Activated CD4-positive, alpha-beta memory T cell treated with anti-CD3 and anti-CD28 coated beads, Interleukin-2, amount 10 ng/mL, durations not matched to agents 7 days and 5 days (primary cell): Measurements from ENCODE around the gene SH3GL2. TPM values are rescaled to one million over a fixed set of nuclear protein-coding genes. Genes with fewer than 3 reads are reported as not detected.

Source experiments
- CTCF ChIA-PET: fragments of 350-600 bp; sonication (Branson Sonifier 250); formaldehyde crosslinking; loops from one replicate; lab custom pipeline; 2021; ENCODE audit warnings: antibody characterized with exemption, inconsistent platforms; lab: Charles Lee
- POLR2A ChIA-PET: fragments of 350-600 bp; sonication (Branson Sonifier 250); formaldehyde crosslinking; loops from one replicate; lab custom pipeline; 2021; ENCODE audit warnings: antibody characterized with exemption; lab: Charles Lee
- DNase-seq: peaks from one replicate; pipeline ENCODE4 v3.0.0-alpha.2; 2020
- H3K27ac Mint-ChIP-seq: one replicate; pipeline ENCODE4 v1.8.0; 2021; ENCODE audit warnings: mild to moderate bottlenecking, mixed read lengths
- H3K27me3 Mint-ChIP-seq: one replicate; pipeline ENCODE4 v1.8.0; 2021; ENCODE audit warnings: mixed read lengths
- H3K36me3 Mint-ChIP-seq: one replicate; pipeline ENCODE4 v1.8.0; 2021; ENCODE audit warnings: low read depth, mixed read lengths
- H3K4me1 Mint-ChIP-seq: one replicate; pipeline ENCODE4 v1.8.0; 2021; ENCODE audit warnings: mixed read lengths
- H3K4me3 Mint-ChIP-seq: one replicate; pipeline ENCODE4 v1.8.0; 2021; ENCODE audit warnings: mild to moderate bottlenecking, mixed read lengths
- H3K9me3 Mint-ChIP-seq: one replicate; pipeline ENCODE4 v1.8.0; 2021; ENCODE audit warnings: mixed read lengths
- total RNA-seq, 2 experiments: library from RNA; stranded (reverse); gene quantifications; one replicate each; pipeline ENCODE4 v1.2.3, GENCODE V29; 2021

The SH3GL2 gene
- total RNA-seq, 2 experiments from 2014 or later, result not detected

- Mint-ChIP-seq H3K27ac (no peak overlapping the region), H3K4me3 (no peak overlapping the region), H3K9me3 (peaks cover 6% of the 10 kb centered on the region), H3K36me3 (no peaks in the 10 kb centered on the region), H3K4me1 (no peaks in the 10 kb centered on the region), H3K27me3 (no peaks in the 10 kb centered on the region)
- ChIA-PET POLR2A (no interaction called here), CTCF (no interaction called here)
- DNase-seq, result no peak
Observed at GRCh38 chr9:17719053-17719452, 140.2 kb downstream of the SH3GL2 start.

DNA sequence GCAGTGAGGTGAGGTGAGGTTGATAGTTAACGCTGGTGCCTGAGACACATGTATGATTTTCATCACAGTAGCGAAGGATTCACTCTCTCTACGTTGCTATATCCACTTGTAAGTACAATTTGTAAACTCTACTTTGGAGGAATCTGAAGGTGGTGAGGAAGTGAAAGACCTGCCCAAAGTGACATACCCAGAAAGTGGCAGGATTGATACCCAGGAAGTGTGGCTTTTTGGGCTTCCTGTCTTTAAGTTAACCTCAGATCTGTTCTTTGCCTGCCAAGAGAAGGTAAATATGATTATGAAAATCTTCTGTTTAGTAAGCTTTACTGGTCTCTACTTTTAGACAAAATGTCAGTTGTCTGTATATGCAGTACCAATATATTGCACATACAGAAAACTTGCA lies 143.1 kb downstream of the SH3GL2 start:
- ChIA-PET POLR2A (no interaction called here), CTCF (no interaction called here)
- no peaks in the 10 kb centered on the region for H3K27me3 Mint-ChIP-seq
- H3K4me1 Mint-ChIP-seq, result no peaks in the 10 kb centered on the region
- H3K36me3 Mint-ChIP-seq, result no peaks in the 10 kb centered on the region
- no peak overlapping the region for H3K27ac Mint-ChIP-seq
- peaks cover 19% of the 10 kb centered on the region for H3K9me3 Mint-ChIP-seq
- DNase-seq, result no peak
- H3K4me3 Mint-ChIP-seq, result no peak overlapping the region

GRCh38 chr9:17723656-17724055 lies 144.8 kb downstream of the SH3GL2 start:
- Mint-ChIP-seq H3K9me3 (peaks cover 19% of the 10 kb centered on the region), H3K27me3 (no peaks in the 10 kb centered on the region), H3K36me3 (no peaks in the 10 kb centered on the region), H3K27ac (no peak overlapping the region), H3K4me3 (no peak overlapping the region), H3K4me1 (no peaks in the 10 kb centered on the region)
- POLR2A ChIA-PET, result no interaction called here
- CTCF ChIA-PET, result no interaction called here
- DNase-seq, result no peak

GRCh38 chr9:17725399-17726010 lies 146.6 kb downstream of the SH3GL2 start:
- CTCF ChIA-PET, result no interaction called here

GRCh38 chr9:17726298-17726697 lies 147.4 kb downstream of the SH3GL2 start:
- DNase-seq, result no peak
- ChIA-PET CTCF (no interaction called here), POLR2A (no interaction called here)
- no peak overlapping the region for H3K4me3 Mint-ChIP-seq
- H3K27ac Mint-ChIP-seq, result no peak overlapping the region
- H3K36me3 Mint-ChIP-seq, result no peaks in the 10 kb centered on the region
- H3K9me3 Mint-ChIP-seq, result peaks cover 20% of the 10 kb centered on the region
- no peaks in the 10 kb centered on the region for H3K4me1 Mint-ChIP-seq
- H3K27me3 Mint-ChIP-seq, result no peaks in the 10 kb centered on the region

More at GRCh38 chr9:17725399-17726010, 146.6 kb downstream of the SH3GL2 start:
- peaks cover 22% of the 10 kb centered on the region for H3K9me3 Mint-ChIP-seq
- H3K27me3 Mint-ChIP-seq, result no peaks in the 10 kb centered on the region
- H3K4me3 Mint-ChIP-seq, result no peak overlapping the region
- no peak overlapping the region for H3K27ac Mint-ChIP-seq
- DNase-seq, result no peak
- POLR2A ChIA-PET, result no interaction called here
- no peaks in the 10 kb centered on the region for H3K4me1 Mint-ChIP-seq
- H3K36me3 Mint-ChIP-seq, result no peaks in the 10 kb centered on the region

DNA sequence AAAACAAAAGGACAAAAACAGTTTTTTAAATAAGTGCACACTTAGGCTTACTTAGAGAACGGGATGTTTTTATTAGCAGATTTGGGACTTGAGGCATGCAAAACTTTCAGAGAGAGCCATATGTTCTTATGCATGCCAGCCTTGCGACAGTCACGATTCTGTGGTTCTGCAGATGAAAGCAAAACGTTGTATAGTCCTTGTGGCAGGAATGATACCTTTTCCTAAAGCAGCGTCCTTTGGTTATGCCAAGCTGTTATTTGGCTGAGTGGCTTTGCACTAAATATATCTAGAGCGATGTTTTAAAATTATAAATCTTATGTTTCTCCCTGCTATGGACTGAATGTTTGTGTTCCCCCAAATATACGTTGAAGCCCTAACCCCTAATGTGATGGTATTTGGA lies 152.0 kb downstream of the SH3GL2 start:
- ChIA-PET CTCF (no interaction called here), POLR2A (no interaction called here)
- Mint-ChIP-seq H3K27me3 (no peaks in the 10 kb centered on the region), H3K4me3 (no peak overlapping the region), H3K9me3 (peaks cover 15% of the 10 kb centered on the region), H3K36me3 (no peaks in the 10 kb centered on the region), H3K27ac (no peak overlapping the region), H3K4me1 (no peaks in the 10 kb centered on the region)
- DNase-seq, result no peak

- ChIA-PET CTCF (no interaction called here), POLR2A (no interaction called here)
- no peaks in the 10 kb centered on the region for H3K36me3 Mint-ChIP-seq
- no peaks in the 10 kb centered on the region for H3K4me1 Mint-ChIP-seq
- H3K9me3 Mint-ChIP-seq, result peaks cover 13% of the 10 kb centered on the region
- no peaks in the 10 kb centered on the region for H3K27me3 Mint-ChIP-seq
- H3K4me3 Mint-ChIP-seq, result no peak overlapping the region
- no peak overlapping the region for H3K27ac Mint-ChIP-seq
- no peak for DNase-seq
Observed at GRCh38 chr9:17731308-17731707, 152.4 kb downstream of the SH3GL2 start.

DNA sequence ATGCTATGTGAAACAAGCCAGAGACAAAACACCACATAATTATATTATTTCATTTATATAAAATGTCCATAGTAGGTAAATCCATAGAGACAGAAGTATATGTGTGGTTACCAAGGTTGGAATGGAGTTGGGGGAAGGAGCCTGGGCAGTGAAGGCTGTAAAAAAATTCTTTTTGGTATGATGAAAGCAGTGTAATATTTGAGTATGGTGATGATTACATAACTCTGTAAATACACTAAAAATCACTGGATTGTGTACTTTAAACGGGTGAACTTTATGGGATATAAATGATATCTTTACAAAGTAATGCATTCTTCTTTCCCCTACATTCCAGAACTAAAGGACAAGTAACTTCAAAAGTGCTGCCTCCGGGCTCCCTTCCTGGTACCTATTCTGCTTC lies 155.8 kb downstream of the SH3GL2 start:
- H3K4me3 Mint-ChIP-seq, result no peak overlapping the region
- DNase-seq, result no peak

DNA sequence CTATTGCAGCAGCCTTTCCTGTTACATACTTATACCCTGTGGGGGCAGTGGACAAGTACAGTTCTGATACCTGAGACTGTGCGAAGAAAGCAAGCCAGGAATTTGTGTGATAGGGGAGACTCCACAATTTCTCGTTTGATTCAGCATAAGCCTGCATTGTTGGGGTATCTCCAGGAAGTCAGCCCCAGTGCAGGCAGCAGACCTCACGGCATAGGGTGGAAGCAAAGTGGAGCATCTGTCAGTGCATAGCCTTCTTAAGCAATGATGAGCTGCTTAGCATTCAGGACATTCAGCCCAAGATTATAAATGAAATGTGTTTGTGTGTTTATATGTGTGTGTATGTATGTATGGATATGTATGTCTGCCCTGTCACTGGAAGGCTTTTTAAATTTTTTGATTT lies 157.0 kb downstream of the SH3GL2 start:
- POLR2A ChIA-PET, result no interaction called here
- DNase-seq, result no peak
- no peaks in the 10 kb centered on the region for H3K36me3 Mint-ChIP-seq
- no peaks in the 10 kb centered on the region for H3K4me1 Mint-ChIP-seq
- H3K4me3 Mint-ChIP-seq, result no peak overlapping the region
- CTCF ChIA-PET, result no interaction called here
- H3K27ac Mint-ChIP-seq, result no peak overlapping the region
- H3K9me3 Mint-ChIP-seq, result peaks cover 12% of the 10 kb centered on the region
- H3K27me3 Mint-ChIP-seq, result no peaks in the 10 kb centered on the region

More for the DNA sequence above, 155.8 kb downstream of the SH3GL2 start:
- CTCF ChIA-PET, result no interaction called here
- Mint-ChIP-seq H3K4me1 (no peaks in the 10 kb centered on the region), H3K27me3 (no peaks in the 10 kb centered on the region), H3K27ac (no peak overlapping the region), H3K36me3 (no peaks in the 10 kb centered on the region), H3K9me3 (peaks cover 12% of the 10 kb centered on the region)
- POLR2A ChIA-PET, result no interaction called here

DNA sequence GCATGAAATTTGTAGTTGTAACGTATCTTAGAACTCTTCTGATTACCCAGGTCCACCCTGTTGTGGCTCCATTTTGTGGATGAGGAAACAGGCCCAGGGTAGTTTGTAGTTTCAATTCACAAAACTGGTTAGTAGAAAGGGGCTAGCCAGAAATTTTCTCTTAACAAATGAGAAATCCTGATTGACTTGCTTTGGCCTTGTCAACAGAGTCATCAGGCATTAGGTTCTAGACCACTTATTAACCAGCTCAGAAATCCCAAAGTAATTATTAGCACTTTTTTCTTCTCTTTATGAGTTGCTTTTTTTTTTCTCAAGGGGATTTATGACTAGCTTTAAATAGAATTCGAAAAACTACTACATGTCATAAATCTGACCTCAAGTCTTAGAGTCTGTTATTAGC lies 160.2 kb downstream of the SH3GL2 start:
- ChIA-PET POLR2A (no interaction called here), CTCF (no interaction called here)
- H3K36me3 Mint-ChIP-seq, result no peaks in the 10 kb centered on the region
- no peak overlapping the region for H3K27ac Mint-ChIP-seq
- peaks cover 8% of the 10 kb centered on the region for H3K9me3 Mint-ChIP-seq
- DNase-seq, result no peak
- no peaks in the 10 kb centered on the region for H3K27me3 Mint-ChIP-seq
- no peak overlapping the region for H3K4me3 Mint-ChIP-seq
- H3K4me1 Mint-ChIP-seq, result no peaks in the 10 kb centered on the region

DNA sequence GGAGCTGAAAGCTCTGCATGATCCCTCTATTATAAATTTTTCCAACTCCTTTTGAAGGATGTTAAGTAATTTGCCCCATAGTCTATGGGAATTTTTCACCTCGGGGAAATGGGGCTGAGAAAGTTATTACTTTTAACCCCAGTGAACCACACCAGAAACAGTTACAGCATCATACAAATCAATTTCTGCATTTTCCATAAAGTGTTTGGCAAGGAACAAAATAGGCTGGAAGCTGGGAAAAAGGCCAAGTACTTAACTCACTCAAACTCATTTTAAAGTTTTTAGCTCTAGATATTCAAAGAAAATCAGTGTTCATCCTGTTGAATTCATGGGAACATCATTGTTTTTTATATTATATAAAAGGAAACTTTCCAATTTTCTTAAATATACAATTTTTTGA lies 160.9 kb downstream of the SH3GL2 start:
- no peaks in the 10 kb centered on the region for H3K36me3 Mint-ChIP-seq
- DNase-seq, result no peak
- H3K9me3 Mint-ChIP-seq, result peaks cover 8% of the 10 kb centered on the region
- no peaks in the 10 kb centered on the region for H3K27me3 Mint-ChIP-seq
- no peak overlapping the region for H3K4me3 Mint-ChIP-seq
- POLR2A ChIA-PET, result no interaction called here
- no peaks in the 10 kb centered on the region for H3K4me1 Mint-ChIP-seq
- H3K27ac Mint-ChIP-seq, result no peak overlapping the region
- CTCF ChIA-PET, result no interaction called here

DNA sequence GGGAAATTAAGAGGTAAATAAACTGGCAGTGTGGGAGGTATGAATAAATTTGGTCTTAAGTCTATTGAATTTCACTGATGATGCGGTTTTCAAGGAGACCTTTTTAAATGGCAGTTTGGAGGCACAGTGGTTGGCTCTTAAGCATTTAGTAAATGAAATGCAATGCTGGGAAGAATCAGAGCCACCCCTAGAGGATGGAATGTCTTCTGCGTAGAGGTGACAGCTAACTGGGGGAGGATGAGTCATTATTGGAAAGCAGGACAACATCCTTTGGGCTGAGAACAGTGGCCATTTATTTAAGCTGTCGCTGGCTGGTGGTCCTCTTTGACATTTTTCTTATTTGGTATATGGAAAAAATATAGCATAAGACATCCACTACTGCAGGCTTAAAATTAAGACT lies 163.2 kb downstream of the SH3GL2 start:
- POLR2A ChIA-PET, result no interaction called here
- peaks cover 9% of the 10 kb centered on the region for H3K9me3 Mint-ChIP-seq

DNA sequence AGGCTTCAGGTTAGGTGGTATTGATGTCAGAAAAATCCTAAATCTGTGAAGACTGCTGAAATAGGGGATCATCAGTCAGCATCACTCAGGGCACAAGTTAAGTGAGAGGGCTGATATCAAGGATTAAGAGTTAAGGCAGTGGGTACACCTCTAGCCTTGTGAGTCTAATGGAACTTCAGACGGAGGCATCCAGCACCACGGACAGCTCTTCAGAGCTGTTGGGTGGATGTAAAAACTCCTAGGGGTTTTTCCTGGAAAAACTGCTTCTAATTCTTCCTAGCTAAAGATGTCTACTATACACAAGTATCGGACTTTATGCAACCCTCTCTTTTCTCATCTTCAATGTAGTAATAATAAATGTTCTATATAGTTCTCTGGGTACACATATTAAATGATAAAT lies 165.9 kb downstream of the SH3GL2 start:
- ChIA-PET POLR2A (no interaction called here), CTCF (no interaction called here)
- Mint-ChIP-seq H3K9me3 (peaks cover 5% of the 10 kb centered on the region), H3K27me3 (no peaks in the 10 kb centered on the region), H3K36me3 (no peaks in the 10 kb centered on the region), H3K27ac (no peak overlapping the region), H3K4me3 (no peak overlapping the region), H3K4me1 (no peaks in the 10 kb centered on the region)
- DNase-seq, result no peak

More for the DNA sequence above, 163.2 kb downstream of the SH3GL2 start:
- H3K36me3 Mint-ChIP-seq, result no peaks in the 10 kb centered on the region
- DNase-seq, result no peak
- H3K4me3 Mint-ChIP-seq, result no peak overlapping the region
- H3K4me1 Mint-ChIP-seq, result no peaks in the 10 kb centered on the region
- H3K27ac Mint-ChIP-seq, result no peak overlapping the region
- no peaks in the 10 kb centered on the region for H3K27me3 Mint-ChIP-seq
- CTCF ChIA-PET, result no interaction called here

GRCh38 chr9:17750269-17750668 lies 171.4 kb downstream of the SH3GL2 start:
- no peak overlapping the region for H3K4me3 Mint-ChIP-seq
- peaks cover 9% of the 10 kb centered on the region for H3K9me3 Mint-ChIP-seq
- no peaks in the 10 kb centered on the region for H3K4me1 Mint-ChIP-seq
- POLR2A ChIA-PET, result no interaction called here
- H3K27ac Mint-ChIP-seq, result no peak overlapping the region
- H3K27me3 Mint-ChIP-seq, result no peaks in the 10 kb centered on the region
- no peaks in the 10 kb centered on the region for H3K36me3 Mint-ChIP-seq
- no peak for DNase-seq
- CTCF ChIA-PET, result no interaction called here
